Sigmoid colon (tissue), 4 donors: ENCODE data around the gene RASAL2.

Experiments
- EP300 ChIP-seq, 4 donors: sonication (generic); formaldehyde crosslinking; IDR thresholded peaks; one replicate each; pipeline ENCODE4 v1.6.1; 2017; ENCODE audit warnings: antibody characterized with exemption in 4 of 4
- POLR2A ChIP-seq, 2 donors: fragments of 450-650 bp; IDR thresholded peaks; one replicate each; pipeline ENCODE4 v1.6.1; 2016; ENCODE audit warnings: antibody characterized with exemption in 2 of 2, mild to moderate bottlenecking in 2 of 2, moderate library complexity in 2 of 2
- TF ChIP-seq, protein P1 (sequence below), 4 experiments: fragments of 450-650 bp in 3 of 4; fragments of 200-600 bp in 1 of 4; IDR thresholded peaks; one replicate each; pipeline ENCODE4 v1.5.1; 2016 to 2019; ENCODE audit warnings: antibody characterized with exemption in 4 of 4, mild to moderate bottlenecking in 3 of 4, moderate library complexity in 2 of 4

DNA sequence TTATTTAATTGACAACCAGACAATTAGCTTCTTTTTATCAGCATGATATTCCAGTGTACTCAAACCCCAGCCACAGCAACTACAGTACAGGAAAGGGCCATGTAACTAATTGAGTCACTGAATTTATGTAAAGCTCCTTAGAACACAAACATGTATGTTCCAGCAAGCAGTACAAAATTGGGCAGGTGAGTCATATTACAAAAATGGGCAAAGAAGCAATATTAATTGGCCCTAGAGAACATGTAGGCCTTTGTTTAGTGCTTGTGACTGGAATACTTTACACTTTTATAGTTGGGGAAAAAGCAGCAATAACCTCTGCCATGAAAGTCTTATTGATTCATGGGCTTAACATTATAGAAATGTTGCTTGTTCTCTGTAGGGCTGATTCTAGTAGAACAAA is 371.1 kb downstream of the RASAL2 start:
- TF ChIP-seq, protein P1, sequence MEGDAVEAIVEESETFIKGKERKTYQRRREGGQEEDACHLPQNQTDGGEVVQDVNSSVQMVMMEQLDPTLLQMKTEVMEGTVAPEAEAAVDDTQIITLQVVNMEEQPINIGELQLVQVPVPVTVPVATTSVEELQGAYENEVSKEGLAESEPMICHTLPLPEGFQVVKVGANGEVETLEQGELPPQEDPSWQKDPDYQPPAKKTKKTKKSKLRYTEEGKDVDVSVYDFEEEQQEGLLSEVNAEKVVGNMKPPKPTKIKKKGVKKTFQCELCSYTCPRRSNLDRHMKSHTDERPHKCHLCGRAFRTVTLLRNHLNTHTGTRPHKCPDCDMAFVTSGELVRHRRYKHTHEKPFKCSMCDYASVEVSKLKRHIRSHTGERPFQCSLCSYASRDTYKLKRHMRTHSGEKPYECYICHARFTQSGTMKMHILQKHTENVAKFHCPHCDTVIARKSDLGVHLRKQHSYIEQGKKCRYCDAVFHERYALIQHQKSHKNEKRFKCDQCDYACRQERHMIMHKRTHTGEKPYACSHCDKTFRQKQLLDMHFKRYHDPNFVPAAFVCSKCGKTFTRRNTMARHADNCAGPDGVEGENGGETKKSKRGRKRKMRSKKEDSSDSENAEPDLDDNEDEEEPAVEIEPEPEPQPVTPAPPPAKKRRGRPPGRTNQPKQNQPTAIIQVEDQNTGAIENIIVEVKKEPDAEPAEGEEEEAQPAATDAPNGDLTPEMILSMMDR (IDR thresholded peaks at IDR 0.05): no peak
- TF ChIP-seq POLR2A (IDR thresholded peaks at IDR 0.05) (no peak), EP300 (IDR thresholded peaks at IDR 0.05) (no peak)
